GM18873 (cell line): ENCODE results near the gene GPR15LG.

Experiments used
- ATAC-seq: cut with Tn5 transposase; IDR thresholded peaks from one replicate; pipeline ENCODE4 v1.9.1; 2021; ENCODE audit warnings: mild to moderate bottlenecking, moderate library complexity, moderate number of reproducible peaks; ENCODE audit not compliant: unreplicated experiment, low FRiP score

The GPR15LG gene

DNA sequence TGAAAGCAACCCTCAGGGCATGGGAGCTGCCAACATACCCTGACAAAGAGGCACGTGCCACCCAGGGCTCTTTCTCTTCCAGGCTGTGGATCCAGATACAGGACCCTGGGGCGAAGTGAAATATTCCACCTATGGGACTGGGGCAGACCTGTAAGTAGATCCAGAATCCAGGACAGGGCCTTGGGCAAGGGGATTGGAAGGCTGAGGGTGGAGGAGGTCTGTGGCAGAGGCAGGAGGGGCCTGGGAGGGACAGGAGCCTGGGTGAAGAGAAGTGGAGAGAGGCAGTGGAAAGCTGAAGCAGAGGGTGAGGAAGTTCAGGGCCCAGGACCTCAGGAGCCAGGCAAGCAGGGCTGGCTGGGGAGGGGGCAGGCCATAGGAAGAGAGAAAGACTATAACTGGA lies 38.0 kb downstream of the GPR15LG start:
- ATAC-seq, result no peak

DNA sequence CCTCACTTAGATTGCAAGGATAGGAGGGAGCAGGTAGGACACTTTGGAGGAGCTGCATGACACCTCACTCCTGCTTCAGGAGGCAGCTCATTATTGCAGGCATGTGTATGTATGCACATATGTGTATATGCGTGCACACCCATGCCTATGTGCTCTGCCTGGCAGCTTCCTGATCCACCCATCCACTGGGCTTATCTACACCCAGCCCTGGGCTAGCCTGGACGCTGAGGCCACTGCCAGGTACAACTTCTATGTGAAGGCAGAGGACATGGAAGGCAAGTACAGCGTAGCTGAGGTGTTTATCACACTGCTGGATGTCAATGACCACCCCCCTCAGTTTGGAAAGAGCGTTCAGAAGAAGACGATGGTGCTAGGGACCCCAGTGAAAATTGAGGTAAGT lies 38.4 kb downstream of the GPR15LG start:
- no peak for ATAC-seq

DNA sequence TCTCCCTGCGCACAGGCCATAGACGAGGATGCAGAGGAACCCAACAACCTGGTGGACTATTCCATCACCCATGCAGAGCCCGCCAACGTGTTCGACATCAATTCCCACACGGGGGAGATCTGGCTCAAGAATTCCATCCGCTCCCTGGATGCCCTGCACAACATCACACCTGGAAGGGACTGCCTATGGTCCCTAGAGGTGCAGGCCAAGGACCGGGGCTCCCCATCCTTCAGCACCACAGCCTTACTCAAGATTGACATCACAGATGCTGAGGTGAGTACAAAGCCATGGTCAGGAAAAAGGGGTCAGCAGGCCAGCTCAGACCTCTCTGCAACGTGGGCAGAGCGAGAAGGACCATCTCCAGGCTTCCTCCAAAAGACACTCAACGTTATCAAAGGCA lies 39.5 kb downstream of the GPR15LG start:
- ATAC-seq, result no peak

DNA sequence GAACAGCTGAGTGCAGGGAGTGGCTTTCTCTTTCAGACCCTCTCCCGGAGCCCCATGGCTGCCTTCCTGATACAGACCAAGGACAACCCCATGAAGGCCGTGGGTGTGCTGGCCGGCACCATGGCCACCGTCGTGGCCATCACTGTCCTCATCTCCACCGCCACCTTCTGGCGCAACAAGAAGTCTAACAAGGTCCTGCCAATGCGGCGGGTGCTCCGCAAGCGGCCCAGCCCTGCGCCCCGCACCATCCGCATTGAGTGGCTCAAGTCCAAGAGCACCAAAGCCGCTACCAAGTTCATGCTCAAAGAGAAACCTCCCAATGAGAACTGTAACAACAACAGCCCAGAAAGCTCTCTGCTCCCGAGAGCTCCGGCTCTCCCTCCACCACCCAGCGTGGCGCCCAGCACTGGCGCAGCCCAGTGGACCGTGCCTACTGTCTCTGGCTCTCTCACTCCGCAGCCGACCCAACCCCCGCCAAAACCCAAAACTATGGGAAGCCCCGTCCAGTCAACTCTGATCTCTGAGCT lies 40.5 kb downstream of the GPR15LG start:
- no peak for ATAC-seq

DNA sequence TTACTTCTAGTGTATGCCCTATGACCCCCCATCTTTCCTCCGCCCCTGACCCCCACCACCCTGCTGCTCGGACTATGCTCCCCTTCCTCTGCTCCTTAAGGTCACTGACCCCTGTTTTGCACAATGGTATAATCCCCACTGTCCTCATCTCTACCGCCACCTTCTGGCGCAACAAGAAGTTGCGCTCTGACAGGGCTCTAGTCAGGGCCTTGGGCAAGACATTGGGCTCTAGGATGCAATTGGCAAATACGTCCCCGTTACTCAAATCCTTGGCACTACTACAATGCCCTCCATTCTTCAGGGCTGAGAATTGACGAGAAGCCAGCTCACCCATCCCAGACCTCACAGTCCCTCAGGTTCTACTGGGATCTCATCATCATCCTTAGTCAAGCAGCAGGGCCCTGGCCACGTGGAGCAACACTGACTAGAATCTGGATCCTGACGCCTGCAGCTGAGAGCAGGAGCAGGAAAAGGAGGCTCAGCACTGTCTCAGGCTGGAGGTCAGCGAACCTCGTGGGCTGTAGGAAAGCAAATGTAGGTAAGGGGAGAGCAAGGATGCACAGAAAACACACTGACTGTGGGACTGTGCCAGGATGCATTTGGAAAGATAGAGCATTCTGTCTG lies 41.1 kb downstream of the GPR15LG start:
- no peak for ATAC-seq

DNA sequence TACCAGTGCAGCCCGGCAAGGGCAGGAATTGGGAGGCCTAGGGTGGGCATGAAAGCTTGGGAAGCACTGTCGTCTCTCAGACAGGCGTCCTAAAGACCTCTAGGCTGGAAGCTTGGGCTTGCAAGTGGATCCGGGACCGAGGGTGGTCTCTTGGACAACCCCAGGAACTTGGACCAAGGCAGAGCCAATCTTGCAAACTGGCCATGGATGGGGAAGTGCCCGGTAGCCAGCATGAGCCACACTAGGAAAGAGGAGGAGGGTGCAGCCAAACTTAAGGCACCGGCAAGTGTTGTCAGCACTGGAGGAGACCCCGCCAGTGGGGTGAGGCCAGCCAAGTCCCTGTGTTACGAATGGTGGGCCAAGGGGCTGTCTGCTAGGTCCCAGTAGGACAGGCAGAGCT lies 43.2 kb downstream of the GPR15LG start:
- no peak for ATAC-seq

DNA sequence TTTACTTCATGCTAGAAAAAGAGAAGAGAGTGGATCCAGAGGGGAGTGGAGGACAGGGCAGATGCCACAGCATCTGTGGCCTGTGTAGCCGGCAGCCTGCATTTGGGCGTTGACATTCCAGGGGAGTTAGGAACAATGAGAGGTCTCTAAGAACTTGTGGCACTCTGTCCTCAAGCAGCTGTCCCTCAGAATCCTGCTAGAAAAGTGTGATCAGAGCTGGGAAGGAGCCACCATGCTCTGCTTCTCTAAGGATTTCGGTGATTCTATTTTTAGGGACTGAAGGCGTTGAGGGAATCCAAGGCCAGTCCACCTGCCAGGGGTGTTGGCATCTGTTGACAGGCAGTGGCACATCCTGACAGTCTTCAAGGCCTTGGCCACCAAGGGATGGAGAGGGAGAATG lies 44.1 kb downstream of the GPR15LG start:
- no peak for ATAC-seq

DNA sequence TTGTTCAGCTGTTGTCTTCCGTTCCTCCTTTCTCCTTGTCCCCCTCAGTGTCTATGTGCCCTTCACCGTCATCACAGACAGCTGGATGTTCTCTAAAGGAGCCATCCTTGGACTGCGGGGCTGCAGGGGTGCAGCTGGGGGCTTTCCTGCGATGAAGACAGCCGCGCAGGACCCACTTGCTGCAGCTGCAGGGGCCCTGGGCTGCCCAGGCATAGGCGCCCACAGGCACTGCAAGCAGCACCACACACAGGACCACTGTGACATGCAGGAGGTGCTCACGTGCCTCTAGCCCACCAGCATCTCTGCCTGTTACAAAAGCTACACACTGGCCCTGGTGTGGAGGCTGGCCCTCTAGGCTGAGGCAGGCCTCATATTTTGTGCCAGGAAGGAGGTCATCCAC lies 48.3 kb downstream of the GPR15LG start:
- no peak for ATAC-seq

DNA sequence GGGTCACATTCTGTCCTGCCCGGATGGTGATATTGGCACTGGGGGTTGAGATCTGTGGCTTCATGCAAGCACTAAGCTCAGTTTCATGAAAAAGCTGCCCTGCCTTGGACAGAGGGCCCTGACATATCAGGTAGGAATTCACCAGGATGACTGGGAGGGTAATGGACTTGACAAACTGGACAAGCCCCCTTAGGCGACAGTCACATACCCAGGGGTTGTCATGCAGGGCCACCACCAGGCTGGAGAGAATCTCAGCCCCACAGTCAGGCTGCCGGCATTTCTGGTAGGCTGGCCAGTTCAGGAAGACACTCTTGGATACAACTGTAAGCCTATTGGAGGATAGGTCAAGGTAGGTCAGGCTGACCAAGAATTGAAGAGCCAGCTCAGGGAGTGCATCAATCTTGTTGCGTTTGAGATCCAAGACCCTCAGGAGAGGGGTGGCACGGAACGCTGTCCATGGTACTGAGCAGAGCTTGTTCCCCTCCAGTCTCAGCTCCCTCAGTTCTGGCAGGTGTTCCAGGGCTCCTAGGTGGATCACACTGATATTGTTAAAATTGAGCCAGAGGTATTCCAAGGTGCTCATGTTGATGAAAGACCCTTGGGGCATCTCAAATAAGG lies 50.9 kb downstream of the GPR15LG start:
- no peak for ATAC-seq

DNA sequence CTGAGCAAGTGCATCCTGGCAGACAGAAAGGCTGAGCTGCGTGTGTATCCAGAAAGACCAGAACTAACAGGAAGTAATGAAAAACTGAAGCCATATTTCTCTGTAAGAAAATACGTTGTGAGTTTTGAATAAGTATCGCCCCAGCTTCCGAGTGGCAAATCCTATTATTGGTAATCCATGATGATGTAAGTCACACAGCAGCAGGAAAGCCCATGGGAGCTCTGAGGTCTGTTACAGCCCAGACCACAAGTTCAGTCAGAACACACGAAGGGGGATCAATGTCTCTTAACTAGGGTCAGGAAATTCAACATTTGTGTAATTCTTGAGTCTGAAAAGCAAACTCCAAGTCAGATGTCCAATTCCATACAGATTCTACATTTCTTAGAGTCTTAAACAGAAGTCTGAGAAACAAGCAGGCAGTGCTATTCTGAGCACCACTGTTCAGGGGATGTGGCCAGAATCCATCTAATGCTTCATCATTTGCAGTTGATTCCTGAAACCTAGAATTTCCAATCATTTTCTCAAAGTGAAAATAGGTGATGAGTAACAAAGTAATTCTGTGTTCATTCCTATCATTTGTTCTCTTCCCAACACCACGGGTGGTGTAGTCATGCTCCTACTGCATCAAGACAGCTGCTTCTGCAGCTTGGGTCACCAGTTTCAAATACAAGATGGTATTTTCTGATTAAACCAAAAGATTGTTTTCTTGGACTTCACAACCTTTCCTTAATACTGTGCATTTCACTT lies 52.0 kb downstream of the GPR15LG start, which contains the start of gene LRIT2:
TSS of gene LRIT2 (minus strand) at position 118 of the 747 bp plus-strand sequence. CDS start at position 94, 24 bp downstream.
- ATAC-seq, result no peak

DNA sequence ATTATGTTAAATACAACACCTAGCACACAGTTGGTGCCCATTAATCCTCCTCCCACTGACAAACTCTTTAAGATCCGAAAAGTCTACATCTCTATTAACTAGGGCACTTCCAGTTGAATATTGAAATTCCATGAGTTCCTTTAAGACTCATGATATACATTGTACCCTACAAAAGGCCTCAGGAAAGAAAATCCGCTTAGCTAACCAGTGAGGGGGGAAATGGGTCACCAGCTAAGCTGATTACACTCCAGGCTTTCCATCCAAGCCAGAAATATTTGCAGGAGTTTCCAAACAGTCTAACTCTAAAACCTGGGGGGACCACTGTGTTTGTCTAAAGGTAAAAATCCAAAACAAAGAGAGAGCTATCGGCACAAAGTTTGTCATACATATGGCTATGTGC lies 53.0 kb downstream of the GPR15LG start:
- ATAC-seq, result no peak

DNA sequence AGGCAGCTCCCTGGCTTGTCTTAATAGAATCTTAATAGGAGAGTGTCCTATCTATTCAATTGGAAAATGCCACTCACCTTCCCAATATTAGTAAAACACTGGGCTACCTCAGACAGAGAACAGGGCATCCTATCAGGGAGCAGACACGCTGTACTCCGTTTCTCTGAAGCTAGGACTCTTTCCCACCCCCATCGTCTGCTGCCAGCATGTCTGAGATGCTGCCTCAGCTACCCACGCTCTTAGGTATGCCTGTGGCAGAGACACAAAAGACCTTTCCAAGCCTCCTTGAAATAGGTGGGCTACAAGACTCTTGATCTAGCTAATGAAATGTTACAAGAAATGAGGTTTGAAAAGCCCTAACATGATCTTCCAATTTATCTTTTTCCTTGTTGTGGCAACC lies 54.2 kb downstream of the GPR15LG start:
- no peak for ATAC-seq

DNA sequence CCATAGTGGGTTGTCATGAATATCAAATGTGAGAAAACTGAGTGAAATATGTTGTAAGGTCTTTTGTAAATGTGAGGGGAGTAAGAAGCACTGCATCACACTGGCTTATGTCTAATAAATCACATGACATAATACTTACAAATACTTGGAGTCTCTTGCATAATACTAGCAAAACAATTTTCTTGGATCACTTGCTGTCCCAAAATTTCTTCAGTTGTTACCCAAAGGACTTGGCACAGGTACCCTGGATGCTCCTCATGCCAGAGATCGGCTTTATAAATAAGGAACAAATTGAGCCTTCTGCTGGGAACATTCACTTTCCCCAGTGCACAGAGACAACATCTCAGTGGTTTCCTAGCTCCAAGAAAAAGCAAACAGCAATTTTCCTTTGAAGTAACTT lies 56.8 kb downstream of the GPR15LG start:
- no peak for ATAC-seq

DNA sequence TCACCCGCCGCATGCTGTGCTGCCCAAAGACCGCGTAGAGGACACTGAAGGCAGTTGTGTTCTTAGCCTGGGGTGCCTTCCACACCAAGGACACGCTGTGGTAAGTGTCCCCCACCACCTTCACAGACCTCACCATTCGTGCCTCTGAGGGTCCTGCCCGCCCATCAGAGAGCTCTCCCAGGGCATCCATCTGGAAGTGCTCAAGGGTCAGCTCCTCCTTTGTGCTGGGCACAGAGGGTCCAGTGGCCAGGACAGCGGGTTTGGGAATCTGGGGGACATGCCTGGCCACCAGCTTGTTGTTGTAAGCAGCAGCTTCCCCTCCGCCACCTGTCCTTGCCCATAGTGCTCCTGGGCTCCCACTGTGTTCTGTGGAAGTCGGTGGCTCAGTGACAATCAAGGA lies 58.8 kb downstream of the GPR15LG start:
- ATAC-seq, result no peak

DNA sequence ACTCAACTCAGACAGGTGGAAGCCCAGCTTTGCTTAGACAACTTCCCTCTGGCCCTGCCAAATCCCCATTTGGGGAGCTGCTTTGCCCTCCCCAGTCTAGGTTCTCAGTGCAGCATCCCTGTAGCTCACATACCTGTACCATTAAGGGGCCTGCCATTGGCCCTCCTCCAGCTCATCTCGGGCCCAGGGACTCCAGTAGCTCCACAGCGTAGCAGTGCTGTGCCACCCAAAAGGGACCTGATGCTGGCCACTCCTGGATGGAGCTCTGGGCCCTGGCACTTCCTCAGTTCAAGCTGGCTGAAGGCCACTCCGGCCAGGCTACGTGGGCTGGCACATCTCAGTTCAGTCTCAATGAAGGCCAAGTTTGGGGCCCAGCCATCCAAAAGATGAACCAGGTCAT lies 60.3 kb downstream of the GPR15LG start:
- ATAC-seq, result no peak

DNA sequence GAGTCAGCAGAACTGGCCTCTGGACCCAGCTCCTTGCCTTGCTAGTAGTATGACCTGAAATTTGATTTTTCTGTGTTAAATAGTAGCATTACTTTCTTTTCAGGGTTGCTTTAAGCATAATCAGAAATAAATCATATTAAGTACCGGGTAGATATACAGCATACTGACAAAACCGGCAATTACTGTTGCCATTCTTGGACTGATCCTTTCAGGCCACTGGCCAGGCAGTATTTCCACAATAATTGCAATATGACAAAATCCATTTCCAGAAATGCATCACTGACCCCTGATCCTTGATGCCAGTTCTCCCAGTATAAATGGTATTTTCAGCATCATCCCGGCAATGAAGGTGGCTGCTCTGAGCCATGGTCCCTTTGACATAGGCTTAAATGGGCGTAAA lies 60.9 kb downstream of the GPR15LG start:
- no peak for ATAC-seq
